ENCODE results near the gene ANKRA2. TPM values are rescaled to one million over a fixed set of nuclear protein-coding genes. Genes with fewer than 3 reads are reported as not detected.

The ANKRA2 gene
- total and polyA plus RNA-seq, 9 of the 15 experiments (the other 6 are each of a cell fraction or from before 2014, with no cell fraction given), result 7.9 to 28.7 (median 12.8) TPM

DNA sequence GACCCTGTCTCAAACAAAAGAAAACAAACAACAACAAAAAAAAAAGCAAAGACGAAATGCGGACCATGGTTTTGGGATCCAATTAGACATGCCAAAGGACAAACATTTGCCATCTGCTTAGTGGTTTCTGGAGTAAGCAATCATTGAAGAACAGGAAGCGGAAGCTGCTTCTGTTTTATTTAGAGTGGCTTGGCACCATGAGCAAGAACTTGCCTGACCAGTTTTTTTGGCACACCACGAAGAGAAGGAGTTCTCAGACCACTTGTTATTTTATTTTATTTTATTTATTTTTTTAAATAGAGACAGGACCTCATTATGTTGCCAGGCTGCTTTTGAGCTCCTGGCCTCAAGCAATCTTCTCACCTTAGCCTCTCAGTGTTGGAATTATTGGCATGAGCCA, 50.2 kb downstream of the ANKRA2 start:
- CTCF ChIA-PET (ENCODE audit: low intra/inter-chr PET ratio), result no interaction called here
- Histone ChIP-seq H3K9me1 (ENCODE audit: control insufficient read depth, insufficient read depth, low read length) (no peaks in the 10 kb centered on the region), H3K27ac (ENCODE audit: extremely low read depth, low read depth, low read length) (no peak overlapping the region), H3K36me3 (ENCODE audit: control insufficient read depth, insufficient read depth, low read length) (no peaks in the 10 kb centered on the region), H3K27me3 (ENCODE audit: control insufficient read depth in 2 of 2, insufficient read depth in 2 of 2, low read length in 2 of 2) (no peaks in the 10 kb centered on the region), H3K4me2 (ENCODE audit: insufficient read depth, low read length) (no peak overlapping the region), H4K20me1 (replicated peaks; ENCODE audit: control insufficient read depth, insufficient read depth, low read length) (no peaks in the 10 kb centered on the region), H3K4me1 (replicated peaks in 1 of 2; ENCODE audit: control insufficient read depth in 2 of 2, insufficient read depth in 2 of 2, low read length in 2 of 2) (peaks cover 0 to 2% of the 10 kb centered on the region in 2 experiments; a peak in 1 of 5 replicates), H3K4me3 (no peak overlapping the region), H3K9me3 (replicated peaks; ENCODE audit: control insufficient read depth, insufficient read depth, low read depth, low read length) (no peaks in the 10 kb centered on the region), H3K9ac (ENCODE audit: insufficient read depth in 1 of 2, low read depth in 2 of 2, low read length in 2 of 2) (no peak overlapping the region), H2AFZ (ENCODE audit: low read depth, low read length) (no peak overlapping the region), H3K79me2 (ENCODE audit: control insufficient read depth, insufficient read depth, low read length) (no peaks in the 10 kb centered on the region)
- POLR2A ChIA-PET, result interaction anchor here (0.7 to 2.6 kb wide), 4 partner anchors 12 to 173 kb away, joined by 3 to 12 read pairs (median 6); partner anchors contain the start of gene BTF3
- peak; percentile 19 for FAIRE-seq
- BruUV-seq (replicated peaks), result no TSS peak
- no peak for ATAC-seq
- TF ChIP-seq PRPF4 (IDR thresholded peaks at IDR 0.05; ENCODE audit: insufficient read depth, low read depth, low read length, poor library complexity, severe bottlenecking) (no peak), ZNF134 (CRISPR knock-in tag; conservative IDR thresholded peaks at IDR 0.05) (no peak), NCOA6 (IDR thresholded peaks at IDR 0.05) (no peak), POLR3A (IDR thresholded peaks at IDR 0.05; ENCODE audit: borderline replicate concordance, extremely low read depth, insufficient read depth, insufficient read length) (no peak), ZNF408 (CRISPR knock-in tag; IDR thresholded peaks at IDR 0.05; ENCODE audit: low read depth) (no peak), PHF21A (IDR thresholded peaks at IDR 0.05; ENCODE audit: borderline replicate concordance, low read depth) (no peak), ZNF3 (CRISPR knock-in tag; IDR thresholded peaks at IDR 0.05) (no peak), SREBF1 (IDR thresholded peaks at IDR 0.05; ENCODE audit: borderline replicate concordance, low read depth, low read length) (no peak), SMARCA4 (IDR thresholded peaks at IDR 0.05) (no peak), CBX5 (IDR thresholded peaks at IDR 0.05; ENCODE audit: borderline replicate concordance, low read depth) (no peak), ZBED1 (IDR thresholded peaks at IDR 0.05) (no peak), CAMTA2 (CRISPR knock-in tag; conservative IDR thresholded peaks at IDR 0.05) (no peak), YY1 (IDR thresholded peaks at IDR 0.05; ENCODE audit: borderline replicate concordance in 1 of 3, control insufficient read depth in 1 of 3, extremely low read depth in 1 of 3, insufficient read depth in 3 of 3, insufficient read length in 1 of 3, insufficient replicate concordance in 2 of 3, low read depth in 1 of 3, low read length in 2 of 3) (no peak), ZNF184 (CRISPR knock-in tag; IDR thresholded peaks at IDR 0.05) (no peak), BCOR (IDR thresholded peaks at IDR 0.05) (no peak)
- TF ChIP-seq, protein P1, sequence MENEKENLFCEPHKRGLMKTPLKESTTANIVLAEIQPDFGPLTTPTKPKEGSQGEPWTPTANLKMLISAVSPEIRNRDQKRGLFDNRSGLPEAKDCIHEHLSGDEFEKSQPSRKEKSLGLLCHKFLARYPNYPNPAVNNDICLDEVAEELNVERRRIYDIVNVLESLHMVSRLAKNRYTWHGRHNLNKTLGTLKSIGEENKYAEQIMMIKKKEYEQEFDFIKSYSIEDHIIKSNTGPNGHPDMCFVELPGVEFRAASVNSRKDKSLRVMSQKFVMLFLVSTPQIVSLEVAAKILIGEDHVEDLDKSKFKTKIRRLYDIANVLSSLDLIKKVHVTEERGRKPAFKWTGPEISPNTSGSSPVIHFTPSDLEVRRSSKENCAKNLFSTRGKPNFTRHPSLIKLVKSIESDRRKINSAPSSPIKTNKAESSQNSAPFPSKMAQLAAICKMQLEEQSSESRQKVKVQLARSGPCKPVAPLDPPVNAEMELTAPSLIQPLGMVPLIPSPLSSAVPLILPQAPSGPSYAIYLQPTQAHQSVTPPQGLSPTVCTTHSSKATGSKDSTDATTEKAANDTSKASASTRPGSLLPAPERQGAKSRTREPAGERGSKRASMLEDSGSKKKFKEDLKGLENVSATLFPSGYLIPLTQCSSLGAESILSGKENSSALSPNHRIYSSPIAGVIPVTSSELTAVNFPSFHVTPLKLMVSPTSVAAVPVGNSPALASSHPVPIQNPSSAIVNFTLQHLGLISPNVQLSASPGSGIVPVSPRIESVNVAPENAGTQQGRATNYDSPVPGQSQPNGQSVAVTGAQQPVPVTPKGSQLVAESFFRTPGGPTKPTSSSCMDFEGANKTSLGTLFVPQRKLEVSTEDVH (IDR thresholded peaks at IDR 0.05; ENCODE audit: low read depth, partially characterized antibody), result no peak
- TF ChIP-seq, protein P2, sequence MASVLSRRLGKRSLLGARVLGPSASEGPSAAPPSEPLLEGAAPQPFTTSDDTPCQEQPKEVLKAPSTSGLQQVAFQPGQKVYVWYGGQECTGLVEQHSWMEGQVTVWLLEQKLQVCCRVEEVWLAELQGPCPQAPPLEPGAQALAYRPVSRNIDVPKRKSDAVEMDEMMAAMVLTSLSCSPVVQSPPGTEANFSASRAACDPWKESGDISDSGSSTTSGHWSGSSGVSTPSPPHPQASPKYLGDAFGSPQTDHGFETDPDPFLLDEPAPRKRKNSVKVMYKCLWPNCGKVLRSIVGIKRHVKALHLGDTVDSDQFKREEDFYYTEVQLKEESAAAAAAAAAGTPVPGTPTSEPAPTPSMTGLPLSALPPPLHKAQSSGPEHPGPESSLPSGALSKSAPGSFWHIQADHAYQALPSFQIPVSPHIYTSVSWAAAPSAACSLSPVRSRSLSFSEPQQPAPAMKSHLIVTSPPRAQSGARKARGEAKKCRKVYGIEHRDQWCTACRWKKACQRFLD (CRISPR knock-in tag; IDR thresholded peaks at IDR 0.05), result no peak
- TF ChIP-seq, protein P3, sequence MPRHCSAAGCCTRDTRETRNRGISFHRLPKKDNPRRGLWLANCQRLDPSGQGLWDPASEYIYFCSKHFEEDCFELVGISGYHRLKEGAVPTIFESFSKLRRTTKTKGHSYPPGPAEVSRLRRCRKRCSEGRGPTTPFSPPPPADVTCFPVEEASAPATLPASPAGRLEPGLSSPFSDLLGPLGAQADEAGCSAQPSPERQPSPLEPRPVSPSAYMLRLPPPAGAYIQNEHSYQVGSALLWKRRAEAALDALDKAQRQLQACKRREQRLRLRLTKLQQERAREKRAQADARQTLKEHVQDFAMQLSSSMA (CRISPR knock-in tag; IDR thresholded peaks at IDR 0.05), result no peak
- 35% methylated on average over 4 of the region's 4 CpGs for WGBS (ENCODE audit: insufficient coverage, low coverage, missing lambda C conversion rate)
- DNase-seq (ENCODE audit: extremely low read depth in 1 of 4, low spot score in 3 of 4), result no peak
- intact Hi-C loops (cut with micrococcal nuclease) (loop anchor here (5.0 to 10.0 kb wide), 2 partner anchors 77 to 180 kb away; no protein-coding TSS in a partner anchor), in situ Hi-C loops (cut with MboI) (no loop called here)
